Neural cell (in vitro differentiated cells): Measurements from ENCODE around the gene ECEL1.

Source experiments
- EP300 ChIP-seq: fragments of 450-650 bp; conservative IDR thresholded peaks from 2 replicates; pipeline ENCODE4 v1.6.1; 2014; ENCODE audit warnings: antibody characterized with exemption, mild to moderate bottlenecking, moderate library complexity; ENCODE audit not compliant: poor library complexity, severe bottlenecking
- EZH2 ChIP-seq: fragments of 200-600, 300-800 bp; shearing (Covaris generic), sonication (generic); IDR thresholded peaks from 2 replicates; pipeline ENCODE4 v1.6.1; 2014; ENCODE audit warnings: antibody characterized with exemption, low read length, borderline replicate concordance, mild to moderate bottlenecking; ENCODE audit not compliant: insufficient read depth, poor library complexity, severe bottlenecking
- SMC3 ChIP-seq: fragments of 450-650 bp; conservative IDR thresholded peaks from 2 replicates; pipeline ENCODE4 v1.6.1; 2014; ENCODE audit warnings: antibody characterized with exemption, mild to moderate bottlenecking, moderate library complexity; ENCODE audit not compliant: poor library complexity
- TF ChIP-seq, protein P1 (sequence below): fragments of 450-650 bp; IDR thresholded peaks from 2 replicates; pipeline ENCODE4 v1.5.1; 2014; ENCODE audit warnings: antibody characterized with exemption, mild to moderate bottlenecking, moderate library complexity; ENCODE audit not compliant: poor library complexity, severe bottlenecking

DNA sequence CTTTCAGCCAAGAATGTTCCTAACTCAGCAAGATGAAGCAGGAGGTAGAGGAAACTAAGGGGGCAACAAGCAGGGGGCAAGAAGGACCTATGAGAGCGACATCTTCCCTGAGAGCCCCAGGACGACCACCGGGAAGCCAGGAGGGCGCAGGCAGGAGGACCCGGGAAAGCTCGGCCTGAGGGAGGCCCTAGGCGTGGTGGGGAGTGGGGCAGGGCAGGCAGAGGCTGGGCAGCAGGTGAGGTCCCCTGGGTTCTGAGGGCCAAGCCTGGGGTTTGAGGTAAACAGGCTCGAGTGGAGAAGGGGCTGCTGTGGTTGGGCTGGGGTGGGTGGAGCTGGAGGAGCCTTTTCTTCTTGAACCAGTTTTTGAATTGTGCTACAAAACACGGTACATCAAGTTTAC, 33.0 kb downstream of the ECEL1 start:
- TF ChIP-seq, protein P1, sequence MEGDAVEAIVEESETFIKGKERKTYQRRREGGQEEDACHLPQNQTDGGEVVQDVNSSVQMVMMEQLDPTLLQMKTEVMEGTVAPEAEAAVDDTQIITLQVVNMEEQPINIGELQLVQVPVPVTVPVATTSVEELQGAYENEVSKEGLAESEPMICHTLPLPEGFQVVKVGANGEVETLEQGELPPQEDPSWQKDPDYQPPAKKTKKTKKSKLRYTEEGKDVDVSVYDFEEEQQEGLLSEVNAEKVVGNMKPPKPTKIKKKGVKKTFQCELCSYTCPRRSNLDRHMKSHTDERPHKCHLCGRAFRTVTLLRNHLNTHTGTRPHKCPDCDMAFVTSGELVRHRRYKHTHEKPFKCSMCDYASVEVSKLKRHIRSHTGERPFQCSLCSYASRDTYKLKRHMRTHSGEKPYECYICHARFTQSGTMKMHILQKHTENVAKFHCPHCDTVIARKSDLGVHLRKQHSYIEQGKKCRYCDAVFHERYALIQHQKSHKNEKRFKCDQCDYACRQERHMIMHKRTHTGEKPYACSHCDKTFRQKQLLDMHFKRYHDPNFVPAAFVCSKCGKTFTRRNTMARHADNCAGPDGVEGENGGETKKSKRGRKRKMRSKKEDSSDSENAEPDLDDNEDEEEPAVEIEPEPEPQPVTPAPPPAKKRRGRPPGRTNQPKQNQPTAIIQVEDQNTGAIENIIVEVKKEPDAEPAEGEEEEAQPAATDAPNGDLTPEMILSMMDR = no peak
- no peak for TF ChIP-seq EZH2
- no peak for TF ChIP-seq EP300
- no peak for TF ChIP-seq SMC3
